Activated CD8-positive, alpha-beta T cell treated with anti-CD3 and anti-CD28 coated beads for 36 hours (primary cell): Measurements from ENCODE around the gene PCDH17. TPM values are rescaled to one million over a fixed set of nuclear protein-coding genes. Genes with fewer than 3 reads are reported as not detected.

Source experiments
- ATAC-seq: fragments of 200-7000 bp; cut with Tn5 transposase; one replicate; pipeline ENCODE4 v1.10.0; 2021; ENCODE audit warnings: mild to moderate bottlenecking, moderate library complexity
- CTCF ChIA-PET: fragments of 350-600 bp; sonication (Branson Sonifier 250); formaldehyde crosslinking; loops from one replicate; lab custom pipeline; 2021; ENCODE audit warnings: antibody characterized with exemption; lab: Charles Lee
- POLR2A ChIA-PET: fragments of 350-600 bp; sonication (Branson Sonifier 250); formaldehyde crosslinking; loops from one replicate; lab custom pipeline; 2021; ENCODE audit warnings: antibody characterized with exemption; lab: Charles Lee
- DNase-seq: peaks from one replicate; pipeline ENCODE4 v3.0.0-alpha.2; 2020
- H3K27ac Mint-ChIP-seq: one replicate; pipeline ENCODE4 v1.8.0; 2021; ENCODE audit warnings: mild to moderate bottlenecking, mixed read lengths
- H3K27me3 Mint-ChIP-seq: one replicate; pipeline ENCODE4 v1.8.0; 2021; ENCODE audit warnings: mixed read lengths
- H3K36me3 Mint-ChIP-seq: one replicate; pipeline ENCODE4 v1.8.0; 2021; ENCODE audit warnings: low read depth, mixed read lengths
- H3K4me1 Mint-ChIP-seq: one replicate; pipeline ENCODE4 v1.8.0; 2021; ENCODE audit warnings: low read depth, mixed read lengths
- H3K4me3 Mint-ChIP-seq: one replicate; pipeline ENCODE4 v1.8.0; 2021; ENCODE audit warnings: mild to moderate bottlenecking, moderate library complexity, mixed read lengths
- H3K9me3 Mint-ChIP-seq: one replicate; pipeline ENCODE4 v1.8.0; 2021; ENCODE audit warnings: mixed read lengths
- CTCF ChIP-seq: fragments of 200-600 bp; IDR thresholded peaks from one replicate; pipeline ENCODE4 v1.8.0; 2022; ENCODE audit warnings: antibody characterized with exemption, mild to moderate bottlenecking
- intact Hi-C: fragments of 100-400 bp; cut with micrococcal nuclease; formaldehyde crosslinking; loops from one replicate; pipeline ENCODE4 v1.10.0; 2022
- total RNA-seq, 2 experiments: library from RNA; stranded (reverse); gene quantifications; one replicate each; pipeline ENCODE4 v1.2.3, GENCODE V29; 2021

The PCDH17 gene
- total RNA-seq, 2 experiments from 2014 or later: not detected

GRCh38 chr13:57726981-57727380, 95.4 kb downstream of the PCDH17 start:
- no peaks in the 10 kb centered on the region for H3K36me3 Mint-ChIP-seq
- POLR2A ChIA-PET: no interaction called here
- no peaks in the 10 kb centered on the region for H3K27me3 Mint-ChIP-seq
- no peak overlapping the region for H3K4me3 Mint-ChIP-seq
- H3K4me1 Mint-ChIP-seq: no peaks in the 10 kb centered on the region
- ATAC-seq: no peak
- TF ChIP-seq CTCF: no peak
- H3K27ac Mint-ChIP-seq: no peak overlapping the region
- H3K9me3 Mint-ChIP-seq: peaks cover 1% of the 10 kb centered on the region
- intact Hi-C loops: no loop called here
- CTCF ChIA-PET: no interaction called here
- no peak for DNase-seq

- Mint-ChIP-seq H3K27ac (no peak overlapping the region), H3K27me3 (no peaks in the 10 kb centered on the region), H3K4me1 (no peaks in the 10 kb centered on the region), H3K9me3 (no peaks in the 10 kb centered on the region), H3K4me3 (no peak overlapping the region), H3K36me3 (no peaks in the 10 kb centered on the region)
- DNase-seq: no peak
- POLR2A ChIA-PET: no interaction called here
- CTCF ChIA-PET: no interaction called here
- no peak for TF ChIP-seq CTCF
- ATAC-seq: no peak
- intact Hi-C loops: no loop called here
Observed at GRCh38 chr13:57734306-57734705, 102.8 kb downstream of the PCDH17 start.

GRCh38 chr13:57739089-57739488, 107.5 kb downstream of the PCDH17 start:
- H3K36me3 Mint-ChIP-seq: no peaks in the 10 kb centered on the region
- H3K4me1 Mint-ChIP-seq: no peaks in the 10 kb centered on the region
- no peak overlapping the region for H3K4me3 Mint-ChIP-seq
- H3K9me3 Mint-ChIP-seq: no peaks in the 10 kb centered on the region
- CTCF ChIA-PET: no interaction called here
- POLR2A ChIA-PET: no interaction called here
- no peaks in the 10 kb centered on the region for H3K27me3 Mint-ChIP-seq
- no peak for DNase-seq
- no peak for ATAC-seq
- no peak for TF ChIP-seq CTCF
- intact Hi-C loops: no loop called here
- no peak overlapping the region for H3K27ac Mint-ChIP-seq

- ATAC-seq: no peak
- H3K27ac Mint-ChIP-seq: no peak overlapping the region
- ChIA-PET CTCF (no interaction called here), POLR2A (no interaction called here)
- DNase-seq: no peak
- no peaks in the 10 kb centered on the region for H3K4me1 Mint-ChIP-seq
- TF ChIP-seq CTCF: no peak
- H3K9me3 Mint-ChIP-seq: no peaks in the 10 kb centered on the region
- H3K27me3 Mint-ChIP-seq: no peaks in the 10 kb centered on the region
- H3K4me3 Mint-ChIP-seq: no peak overlapping the region
- intact Hi-C loops: no loop called here
- H3K36me3 Mint-ChIP-seq: no peaks in the 10 kb centered on the region
Observed at GRCh38 chr13:57739543-57740190, 108.1 kb downstream of the PCDH17 start.

GRCh38 chr13:57740719-57741118, 109.2 kb downstream of the PCDH17 start:
- intact Hi-C loops: no loop called here
- Mint-ChIP-seq H3K9me3 (no peaks in the 10 kb centered on the region), H3K4me3 (no peak overlapping the region), H3K36me3 (no peaks in the 10 kb centered on the region), H3K27ac (no peak overlapping the region), H3K4me1 (no peaks in the 10 kb centered on the region), H3K27me3 (no peaks in the 10 kb centered on the region)
- no peak for TF ChIP-seq CTCF
- ChIA-PET POLR2A (no interaction called here), CTCF (no interaction called here)
- DNase-seq (no peak), ATAC-seq (no peak)
